Measurements from ENCODE around the gene FAR2.
"Not testable (repeated sequence)": the region's sequence is repeated elsewhere in the genome, so short reads cannot be mapped to it uniquely, and the experiment has no call there.

Gene FAR2

DNA sequence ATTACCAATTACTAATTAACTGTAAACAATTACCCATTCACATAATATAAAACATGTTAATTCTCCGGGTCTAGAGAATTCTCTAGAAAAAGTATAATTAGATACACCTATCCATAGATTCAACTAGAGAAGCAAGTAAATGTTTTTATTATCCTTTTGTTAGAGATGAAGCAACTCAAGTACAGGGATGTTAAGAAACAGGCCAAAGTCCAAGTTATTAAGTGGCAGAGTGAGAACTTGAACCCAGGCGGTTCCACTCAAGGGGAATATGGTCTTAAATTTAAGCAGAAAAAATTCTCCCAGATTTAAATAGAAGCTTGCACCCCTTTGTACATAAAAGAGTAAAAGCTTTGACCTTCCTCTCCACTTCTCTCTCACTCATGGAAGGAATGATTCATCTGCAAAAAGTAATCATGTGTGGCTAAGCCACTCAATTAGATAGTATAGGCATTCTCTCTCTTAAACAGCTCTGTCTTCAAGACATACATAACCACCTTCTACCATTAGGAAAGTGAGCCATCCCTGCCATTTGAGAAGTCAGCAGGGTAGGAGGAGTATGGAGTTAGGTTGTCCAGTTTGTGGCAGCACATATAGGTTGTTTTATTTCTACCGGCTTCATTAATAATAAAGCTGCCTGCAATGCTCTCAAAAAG is 197.8 kb downstream of the FAR2 start:
- DNase-seq, result no peak

DNA sequence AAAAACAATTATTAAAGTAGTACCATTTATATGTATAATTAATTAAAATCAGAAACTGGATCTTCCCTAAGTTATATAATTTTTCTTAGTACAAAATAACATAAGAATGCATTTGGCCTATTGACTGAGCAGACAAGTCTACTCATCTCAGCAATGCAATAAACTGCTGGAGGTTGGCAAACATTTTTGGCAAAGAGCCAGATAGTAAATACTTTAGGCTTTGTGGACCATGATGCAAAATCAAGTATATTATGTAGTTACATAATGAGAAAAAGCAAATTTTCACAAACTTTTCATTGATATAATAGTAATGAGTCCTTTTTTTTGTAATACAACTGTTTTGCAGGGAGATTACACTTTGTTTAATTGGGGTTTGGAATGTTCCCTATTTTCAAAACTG is 201.0 kb downstream of the FAR2 start:
- peak; percentile 9 for DNase-seq

DNA sequence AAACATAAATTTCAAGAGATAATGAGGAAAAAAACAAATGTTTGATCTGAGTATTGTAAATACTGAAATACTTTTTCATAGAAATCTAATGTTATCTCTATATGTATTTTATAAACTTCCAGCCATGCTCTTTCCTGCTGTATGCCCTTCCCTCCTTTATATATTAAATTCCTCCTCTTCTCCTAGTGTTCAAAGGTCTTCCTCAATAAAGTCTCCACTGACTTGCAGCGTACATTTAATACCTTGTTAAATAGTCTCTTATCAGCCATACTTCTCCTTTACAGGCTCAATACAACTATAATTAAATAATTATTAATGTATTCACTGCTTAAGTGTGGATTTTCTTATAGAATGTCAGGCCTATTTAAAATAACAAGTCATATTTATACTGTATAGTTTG is 205.9 kb downstream of the FAR2 start:
- no peak for DNase-seq

DNA sequence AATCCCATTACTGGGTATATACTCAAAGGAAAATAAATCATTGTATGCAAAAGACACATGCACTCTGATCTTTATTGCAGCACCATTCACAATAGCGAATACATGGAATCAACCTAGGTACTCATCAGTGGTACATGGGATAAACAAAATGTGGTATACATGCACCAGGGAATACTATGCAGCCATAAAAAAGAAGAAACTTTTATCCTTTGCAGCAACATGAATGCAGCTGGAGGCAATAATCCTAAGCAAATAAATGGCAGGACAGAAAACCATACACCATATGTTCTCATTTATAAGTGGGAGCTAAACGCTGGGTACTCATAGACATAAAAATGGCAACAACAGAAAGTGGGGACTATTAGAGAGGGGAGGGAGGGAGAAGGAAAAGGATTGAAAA is 216.0 kb downstream of the FAR2 start:
- no peak for DNase-seq

DNA sequence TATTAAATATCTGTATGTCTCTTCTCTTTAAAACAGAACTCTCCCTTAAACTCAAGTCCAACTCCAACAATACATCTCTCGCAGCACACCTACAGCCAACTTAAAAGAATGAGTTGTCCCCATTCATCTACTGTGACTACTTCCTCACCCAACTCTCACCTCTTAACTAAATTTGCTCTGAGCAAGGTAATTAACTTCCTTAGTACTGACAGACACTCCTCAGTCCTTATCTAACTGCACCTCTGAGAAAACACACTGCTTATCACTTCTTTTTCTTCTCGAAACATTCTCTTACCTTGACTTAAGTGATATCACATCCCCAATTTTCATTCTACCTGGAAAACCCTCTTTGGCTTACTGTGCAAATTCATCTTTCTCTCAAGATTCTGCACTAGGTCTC is 224.9 kb downstream of the FAR2 start:
- no peak for DNase-seq

DNA sequence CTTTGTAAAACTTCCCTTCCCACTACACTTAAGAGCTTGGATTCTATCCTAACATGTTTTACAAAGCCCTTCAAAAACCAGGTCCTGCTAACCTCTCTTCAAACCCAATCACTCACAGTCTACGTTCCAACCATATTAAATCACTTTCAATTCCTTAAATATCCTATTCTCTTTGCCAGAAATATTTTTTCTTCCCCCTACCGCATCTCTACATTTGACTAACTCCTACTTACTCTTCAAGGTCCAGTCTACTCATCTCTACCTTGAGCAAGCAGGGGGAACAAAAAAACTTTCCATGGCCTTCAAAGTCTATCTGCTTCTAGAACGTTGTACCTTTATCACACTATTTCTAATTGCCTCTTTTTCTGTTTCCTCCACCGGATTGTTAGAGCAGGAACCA is 225.8 kb downstream of the FAR2 start:
- no peak for DNase-seq

DNA sequence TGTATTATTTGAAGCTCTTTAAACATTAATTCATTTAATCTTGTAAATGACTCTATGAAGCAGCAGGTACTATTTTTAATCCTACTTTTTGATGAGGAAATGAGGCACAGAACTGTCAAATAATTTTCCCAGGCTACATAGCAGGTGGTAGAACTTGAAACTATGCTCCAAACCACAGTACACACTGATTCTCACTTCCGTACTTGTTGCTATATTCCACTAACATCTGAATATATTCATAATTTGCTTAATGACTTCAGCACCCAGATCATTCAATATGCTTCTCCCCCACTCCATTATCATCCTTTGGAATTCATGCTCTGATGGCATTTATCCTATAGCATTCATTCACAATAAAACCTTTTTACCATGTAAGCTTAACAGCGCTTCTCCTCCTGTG is 227.0 kb downstream of the FAR2 start:
- no peak for DNase-seq

DNA sequence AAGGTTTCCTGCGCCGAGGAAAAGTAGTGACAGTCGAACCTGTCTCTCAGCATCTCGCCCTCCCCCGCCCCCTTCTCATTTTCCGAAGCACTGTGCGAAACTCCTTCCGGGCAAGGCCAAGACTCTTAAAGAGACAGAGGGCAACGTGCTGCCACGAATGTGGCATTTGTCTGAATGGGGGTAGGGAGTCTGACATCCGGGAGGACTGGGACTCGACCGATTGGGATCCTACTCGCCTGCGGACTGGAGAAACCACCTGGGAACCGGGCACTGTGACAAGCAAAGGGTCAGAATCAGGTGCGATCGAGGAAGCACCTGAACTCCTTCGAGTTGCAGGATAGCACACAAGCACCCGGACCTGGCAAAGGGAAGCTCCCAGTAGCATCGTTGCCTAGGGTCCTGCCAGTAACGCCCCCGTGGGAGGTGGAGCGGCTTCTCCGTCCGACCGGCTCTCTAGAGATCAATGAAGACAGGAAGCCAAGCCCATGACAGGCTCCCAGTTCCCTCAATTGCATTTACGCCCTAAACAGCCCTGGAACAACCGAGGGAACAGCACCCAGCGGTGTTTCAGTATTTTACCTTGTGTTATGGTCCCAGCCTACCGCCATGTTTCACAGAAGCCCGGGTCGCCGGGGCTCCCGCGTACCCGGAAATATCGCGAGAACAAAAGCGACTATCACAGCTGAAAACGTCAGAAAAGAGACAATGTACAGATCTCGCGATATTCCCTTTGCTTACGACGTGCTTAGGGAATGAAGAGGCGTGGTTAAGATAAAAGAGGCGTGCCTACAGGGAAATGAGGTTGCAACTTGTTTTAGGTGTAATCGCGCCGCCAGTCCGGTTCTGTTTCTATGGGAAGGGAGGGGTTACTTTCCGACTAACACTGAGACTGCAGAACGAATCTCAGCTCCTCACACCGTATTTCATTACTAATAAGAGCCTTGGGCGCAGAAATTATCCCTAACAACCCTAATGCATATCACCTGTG is 231.8 kb downstream of the FAR2 start, which contains the start of gene ERGIC2:
TSS of gene ERGIC2 (minus strand) at position 637 of the 988 bp plus-strand sequence. CDS start 9,539 bp downstream, outside the sequence.
- peak; percentile 99 for DNase-seq

DNA sequence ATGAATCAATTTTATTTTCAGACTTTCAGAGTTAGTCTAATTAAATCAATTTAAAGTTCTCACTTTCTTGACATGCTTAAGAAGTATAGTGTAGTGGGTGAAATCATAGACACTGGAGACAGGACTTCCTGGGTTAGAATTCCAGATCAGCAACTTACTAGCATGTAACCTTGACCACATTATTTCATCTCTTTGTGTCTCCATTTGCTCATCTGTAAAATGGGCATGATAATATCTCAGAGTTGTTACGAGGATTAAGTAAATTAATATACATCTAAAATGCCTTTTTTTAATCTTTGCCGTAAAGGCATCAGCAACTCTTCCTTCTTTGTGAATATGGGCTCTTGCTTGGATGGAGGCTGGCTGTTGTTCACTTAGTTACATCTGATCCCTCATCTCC is 233.2 kb downstream of the FAR2 start:
- no peak for DNase-seq

DNA sequence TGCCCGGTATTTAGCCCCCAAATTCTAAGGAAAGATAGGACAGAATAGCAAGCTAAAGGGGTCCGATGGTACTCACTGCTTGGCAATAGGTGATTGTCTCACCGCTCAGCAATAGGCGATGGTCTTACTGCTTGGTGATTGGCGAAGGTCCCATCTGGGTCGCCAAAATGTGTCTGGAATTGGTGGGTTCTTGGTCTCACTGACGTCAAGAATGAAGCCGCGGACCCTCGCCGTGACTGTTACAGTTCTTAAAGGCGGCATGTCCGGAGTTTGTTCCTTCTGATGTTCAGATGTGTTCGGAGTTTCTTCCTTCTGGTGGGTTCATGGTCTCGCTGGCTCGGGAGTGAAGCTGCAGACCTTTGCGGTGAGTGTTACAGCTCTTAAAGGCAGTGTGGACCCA is 236.1 kb downstream of the FAR2 start:
- DNase-seq, result not testable (repeated sequence)

Data from hematopoietic multipotent progenitor cell treated with erythropoietin and hydrocortisone succinate and interleukin-3 and kit ligand, for 8 days (in vitro differentiated cells).